Caco-2 (cell line): ENCODE data around the gene FRMD7. TPM values are rescaled to one million over a fixed set of nuclear protein-coding genes. Genes with fewer than 3 reads are reported as not detected.

Experiments used
- BruUV-seq: library from RNA; stranded (reverse); fragments of 400-500 nt; replicated peaks from 2 replicates; lab custom pipeline; 2021; lab: Mats Ljungman, UMichigan
- CTCF ChIA-PET: fragments of 300-600 bp; sonication (Branson Sonifier 250); formaldehyde crosslinking; loops from one replicate; lab custom pipeline; 2022; ENCODE audit warnings: antibody characterized with exemption; lab: Charles Lee
- POLR2A ChIA-PET: fragments of 300-600 bp; sonication (Branson Sonifier 250); formaldehyde crosslinking; loops from one replicate; lab custom pipeline; 2022; ENCODE audit warnings: antibody characterized with exemption; lab: Charles Lee
- DNase-seq, 2 experiments: peaks; one replicate each; pipeline versions ENCODE4 v3.0.0 to v3.0.0-alpha.2; 2020 to 2022
- H3K27me3 ChIP-seq: replicated peaks from 2 replicates; pipeline ENCODE4 v1.6.0; 2011; ENCODE audit warnings: low read length; ENCODE audit not compliant: control insufficient read depth, insufficient read depth
- H3K36me3 ChIP-seq: 2 replicates; pipeline ENCODE4 v1.5.1; 2011; ENCODE audit warnings: low read length; ENCODE audit not compliant: control insufficient read depth, insufficient read depth
- H3K4me1 ChIP-seq: fragments of 250-450 bp; sonication (Bioruptor Pico); 2 replicates; pipeline ENCODE4 v1.5.1; 2020; ENCODE audit warnings: mild to moderate bottlenecking
- H3K4me3 ChIP-seq: 2 replicates; pipeline ENCODE4 v1.5.1; 2011; ENCODE audit warnings: low read depth, mild to moderate bottlenecking, control low read depth, low read length
- H3K9me3 ChIP-seq: fragments of 250-450 bp; sonication (Bioruptor Pico); 2 replicates; pipeline ENCODE4 v1.5.1; 2020; ENCODE audit warnings: mild to moderate bottlenecking, moderate library complexity
- H3K27ac Mint-ChIP-seq: one replicate; pipeline ENCODE4 v1.8.0; 2022; ENCODE audit warnings: mixed read lengths; ENCODE audit not compliant: unreplicated experiment
- H3K27me3 Mint-ChIP-seq: one replicate; pipeline ENCODE4 v1.8.0; 2022; ENCODE audit warnings: mixed read lengths; ENCODE audit not compliant: insufficient read depth, unreplicated experiment
- H3K36me3 Mint-ChIP-seq: one replicate; pipeline ENCODE4 v1.8.0; 2022; ENCODE audit warnings: mild to moderate bottlenecking, mixed read lengths; ENCODE audit not compliant: insufficient read depth, unreplicated experiment
- H3K4me1 Mint-ChIP-seq: one replicate; pipeline ENCODE4 v1.8.0; 2022; ENCODE audit warnings: low read depth, mixed read lengths; ENCODE audit not compliant: unreplicated experiment
- H3K4me3 Mint-ChIP-seq: one replicate; pipeline ENCODE4 v1.8.0; 2022; ENCODE audit warnings: mild to moderate bottlenecking, moderate library complexity, mixed read lengths; ENCODE audit not compliant: unreplicated experiment
- H3K9me3 Mint-ChIP-seq: one replicate; pipeline ENCODE4 v1.8.0; 2022; ENCODE audit warnings: mixed read lengths; ENCODE audit not compliant: unreplicated experiment
- intact Hi-C: fragments of 100-400 bp; cut with micrococcal nuclease; formaldehyde crosslinking; loops from one replicate; pipeline ENCODE4 v1.10.0; 2022; ENCODE audit not compliant: unreplicated experiment
- total RNA-seq: library from RNA; stranded (reverse); gene quantifications from 2 replicates; pipeline ENCODE4 v1.2.3, GENCODE V29; 2022
- TF ChIP-seq, protein P1 (sequence below), 2 experiments: fragments of 200-600 bp in 1 of 2; IDR thresholded peaks; 1 replicate in 1 of 2; 2 replicates in 1 of 2; pipeline versions ENCODE4 v1.5.1 to v1.8.0; 2011 to 2022; ENCODE audit warnings: antibody characterized with exemption in 1 of 2, control low read depth in 1 of 2, inconsistent platforms in 1 of 2, low read depth in 1 of 2, low read length in 1 of 2, mild to moderate bottlenecking in 1 of 2, moderate library complexity in 1 of 2; ENCODE audit not compliant: insufficient read depth in 1 of 2, severe bottlenecking in 1 of 2, unreplicated experiment in 1 of 2

Gene FRMD7
- total RNA-seq, 1 experiment from 2014 or later = not detected

GRCh38 chrX:132093239-132093860 lies 34.5 kb downstream of the FRMD7 start:
- Mint-ChIP-seq H3K27ac (no peak overlapping the region), H3K9me3 (no peaks in the 10 kb centered on the region), H3K36me3 (no peaks in the 10 kb centered on the region), H3K27me3 (no peaks in the 10 kb centered on the region), H3K4me1 (peaks cover 11% of the 10 kb centered on the region), H3K4me3 (no peak overlapping the region)
- DNase-seq = no peak
- Histone ChIP-seq H3K9me3 (no peaks in the 10 kb centered on the region), H3K36me3 (no peaks in the 10 kb centered on the region), H3K4me3 (no peak overlapping the region), H3K27me3 (no peaks in the 10 kb centered on the region), H3K4me1 (peaks cover 7% of the 10 kb centered on the region)
- no TSS peak for BruUV-seq
- intact Hi-C loops = loop anchor here (5.0 kb wide), 1 partner anchor 519 kb away; no protein-coding TSS in a partner anchor
- ChIA-PET CTCF (interaction anchor here (0.8 to 1.9 kb wide), 2 partner anchors 127 to 252 kb away, joined by 5 to 67 read pairs; partner anchors contain the start of gene RAP2C), POLR2A (no interaction called here)
- TF ChIP-seq, protein P1, sequence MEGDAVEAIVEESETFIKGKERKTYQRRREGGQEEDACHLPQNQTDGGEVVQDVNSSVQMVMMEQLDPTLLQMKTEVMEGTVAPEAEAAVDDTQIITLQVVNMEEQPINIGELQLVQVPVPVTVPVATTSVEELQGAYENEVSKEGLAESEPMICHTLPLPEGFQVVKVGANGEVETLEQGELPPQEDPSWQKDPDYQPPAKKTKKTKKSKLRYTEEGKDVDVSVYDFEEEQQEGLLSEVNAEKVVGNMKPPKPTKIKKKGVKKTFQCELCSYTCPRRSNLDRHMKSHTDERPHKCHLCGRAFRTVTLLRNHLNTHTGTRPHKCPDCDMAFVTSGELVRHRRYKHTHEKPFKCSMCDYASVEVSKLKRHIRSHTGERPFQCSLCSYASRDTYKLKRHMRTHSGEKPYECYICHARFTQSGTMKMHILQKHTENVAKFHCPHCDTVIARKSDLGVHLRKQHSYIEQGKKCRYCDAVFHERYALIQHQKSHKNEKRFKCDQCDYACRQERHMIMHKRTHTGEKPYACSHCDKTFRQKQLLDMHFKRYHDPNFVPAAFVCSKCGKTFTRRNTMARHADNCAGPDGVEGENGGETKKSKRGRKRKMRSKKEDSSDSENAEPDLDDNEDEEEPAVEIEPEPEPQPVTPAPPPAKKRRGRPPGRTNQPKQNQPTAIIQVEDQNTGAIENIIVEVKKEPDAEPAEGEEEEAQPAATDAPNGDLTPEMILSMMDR (IDR thresholded peaks at IDR 0.05; ENCODE audit: insufficient read depth in 1 of 2, low read depth in 1 of 2, low read length in 1 of 2, severe bottlenecking in 1 of 2, unreplicated experiment in 1 of 2) = no peak

- H3K36me3 Mint-ChIP-seq = no peaks in the 10 kb centered on the region
- no peaks in the 10 kb centered on the region for H3K9me3 Mint-ChIP-seq
- no peaks in the 10 kb centered on the region for H3K9me3 ChIP-seq
- no peaks in the 10 kb centered on the region for H3K27me3 ChIP-seq
- no peaks in the 10 kb centered on the region for H3K27me3 Mint-ChIP-seq
- ChIA-PET POLR2A (interaction anchor here (0.7 kb wide), 1 partner anchor 127 kb away, joined by 4 read pairs; the partner anchor contains the start of gene RAP2C), CTCF (interaction anchor here (0.6 to 1.9 kb wide), 15 partner anchors 15 to 522 kb away, joined by 3 to 67 read pairs (median 3); partner anchors contain the start of genes RAP2C and STK26)
- no peak overlapping the region for H3K4me3 ChIP-seq
- no peaks in the 10 kb centered on the region for H3K36me3 ChIP-seq
- DNase-seq = peak; percentile 47 to 57
- TF ChIP-seq, protein P1 (IDR thresholded peaks at IDR 0.05; ENCODE audit: insufficient read depth in 1 of 2, low read depth in 1 of 2, low read length in 1 of 2, severe bottlenecking in 1 of 2, unreplicated experiment in 1 of 2) = peak; percentile 62 to 65
- BruUV-seq = no TSS peak
- intact Hi-C loops = loop anchor here (1.0 to 5.0 kb wide), 2 partner anchors 127 to 520 kb away; partner anchors contain the start of gene RAP2C
- H3K4me3 Mint-ChIP-seq = no peak overlapping the region
- H3K4me1 Mint-ChIP-seq = peaks cover 6% of the 10 kb centered on the region
- no peak overlapping the region for H3K27ac Mint-ChIP-seq
- no peaks in the 10 kb centered on the region; the same call in 1 of the 2 replicates for H3K4me1 ChIP-seq
Measured at GRCh38 chrX:132092439-132093065, 35.3 kb downstream of the FRMD7 start.

DNA sequence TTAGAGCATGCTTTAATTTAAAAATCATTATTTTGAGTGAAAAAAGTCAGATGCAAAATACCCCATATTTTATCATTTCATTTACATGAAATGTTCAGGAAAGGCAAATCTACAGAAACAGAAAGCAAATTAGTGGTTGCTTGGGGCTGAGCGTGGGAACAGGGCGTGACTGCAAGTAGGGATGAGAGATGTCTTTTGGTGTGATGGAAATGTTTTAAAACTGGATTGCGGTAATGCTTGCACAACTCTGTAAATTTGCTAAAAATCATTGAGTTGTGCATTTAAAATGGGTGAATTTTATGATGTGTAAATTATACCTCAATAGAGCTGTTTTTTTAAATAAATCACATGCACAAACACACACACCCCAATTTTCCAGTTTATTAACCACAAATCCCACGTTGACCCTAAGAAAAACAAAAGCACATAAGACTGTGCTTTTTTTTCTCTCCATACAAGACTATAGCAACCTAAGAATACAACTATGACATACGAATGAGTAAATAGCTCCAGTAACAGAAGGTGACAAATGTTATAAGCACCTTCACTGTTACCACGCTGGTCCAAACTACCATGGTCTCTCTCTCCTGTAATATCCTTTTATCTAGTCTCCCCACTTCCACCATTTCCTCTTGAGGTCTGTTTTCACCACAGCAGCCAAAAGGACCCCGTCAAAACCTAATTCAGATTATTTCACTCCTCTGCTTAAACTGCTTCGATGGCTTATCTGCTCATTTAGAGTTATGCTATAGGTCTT lies 37.2 kb downstream of the FRMD7 start:
- Mint-ChIP-seq H3K27me3 (no peaks in the 10 kb centered on the region), H3K4me1 (peaks cover 6% of the 10 kb centered on the region), H3K4me3 (no peak overlapping the region), H3K27ac (no peak overlapping the region), H3K9me3 (no peaks in the 10 kb centered on the region), H3K36me3 (no peaks in the 10 kb centered on the region)
- no TSS peak for BruUV-seq
- Histone ChIP-seq H3K4me1 (no peaks in the 10 kb centered on the region), H3K9me3 (no peaks in the 10 kb centered on the region), H3K4me3 (no peak overlapping the region), H3K27me3 (no peaks in the 10 kb centered on the region), H3K36me3 (no peaks in the 10 kb centered on the region)
- intact Hi-C loops = loop anchor here (5.0 kb wide), 1 partner anchor 522 kb away; no protein-coding TSS in a partner anchor
- DNase-seq = no peak
- POLR2A ChIA-PET = no interaction called here
- CTCF ChIA-PET = no interaction called here
- TF ChIP-seq, protein P1 (IDR thresholded peaks at IDR 0.05; ENCODE audit: insufficient read depth in 1 of 2, low read depth in 1 of 2, low read length in 1 of 2, severe bottlenecking in 1 of 2, unreplicated experiment in 1 of 2) = no peak
